GM18907 (cell line): Measurements from ENCODE around the gene NEDD4L.

Experiments used
- ATAC-seq: cut with Tn5 transposase; IDR thresholded peaks from one replicate; pipeline ENCODE4 v1.9.1; 2021; ENCODE audit warnings: mild to moderate bottlenecking, moderate library complexity; ENCODE audit not compliant: unreplicated experiment

Gene NEDD4L

DNA sequence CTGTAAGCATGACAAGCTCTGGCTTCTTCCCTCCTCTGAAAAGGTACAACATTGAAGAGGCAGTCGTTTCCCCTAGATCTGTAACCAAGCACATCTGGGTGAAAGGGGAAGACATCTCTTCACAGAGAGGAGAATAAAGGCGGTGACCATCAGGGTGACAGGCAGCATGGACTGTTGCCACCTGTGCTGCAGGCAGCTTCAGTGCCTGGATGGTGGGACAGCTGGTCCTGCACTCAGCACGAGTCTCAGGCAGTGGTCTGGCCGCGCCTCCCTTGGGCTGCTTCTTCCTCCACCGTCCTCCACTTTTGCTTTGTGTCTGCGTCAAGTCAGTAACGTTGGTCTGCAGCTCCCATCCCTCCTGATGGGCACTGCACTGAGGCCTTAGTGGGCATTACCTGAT lies 264.4 kb downstream of the NEDD4L start:
- no peak for ATAC-seq

DNA sequence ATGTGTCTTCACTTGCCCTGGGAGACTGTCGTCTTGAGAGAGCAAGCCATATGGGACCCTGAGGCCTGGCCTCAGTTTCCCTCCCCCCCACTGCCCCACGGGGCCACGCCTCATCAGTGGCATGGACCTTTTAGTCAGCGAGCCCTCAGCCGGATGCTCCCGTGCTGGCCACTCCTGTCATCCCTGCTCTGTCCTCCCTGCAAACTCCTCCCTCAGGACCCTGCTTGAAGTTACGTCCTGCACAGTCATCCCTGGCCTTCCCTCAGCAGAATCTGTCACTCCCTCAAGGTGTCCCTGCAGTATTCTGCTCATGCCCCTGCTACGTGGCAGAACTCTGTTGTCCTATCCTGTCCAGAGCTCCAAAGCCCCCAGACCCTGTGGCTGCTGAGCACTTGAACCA lies 265.1 kb downstream of the NEDD4L start:
- no peak for ATAC-seq

- ATAC-seq = no peak
Measured at GRCh38 chr18:58309610-58310239, 265.7 kb downstream of the NEDD4L start.

- ATAC-seq = peak; percentile 53
Measured at GRCh38 chr18:58310517-58310916, 266.5 kb downstream of the NEDD4L start.

DNA sequence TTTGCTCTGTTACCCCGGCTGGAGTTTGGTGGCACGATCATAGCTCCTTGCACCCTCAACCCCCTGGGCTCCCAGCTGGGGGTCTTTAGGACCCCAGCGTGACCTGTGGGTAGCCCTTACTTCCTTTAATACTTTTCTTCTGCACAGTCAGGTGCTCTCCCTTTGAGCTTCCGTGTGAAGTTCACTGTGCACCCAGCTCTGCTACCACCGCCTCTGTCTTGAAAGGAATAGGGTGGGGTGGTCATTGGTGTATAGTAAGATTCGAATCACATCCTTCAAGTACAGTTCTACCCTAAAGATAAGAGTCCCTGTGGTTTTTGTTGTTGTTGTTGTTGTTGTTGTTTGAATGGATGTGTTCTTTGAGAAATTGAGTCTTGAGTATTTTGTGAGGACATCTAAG lies 267.4 kb downstream of the NEDD4L start:
- no peak for ATAC-seq

- no peak for ATAC-seq
Measured at GRCh38 chr18:58313491-58314032, 269.5 kb downstream of the NEDD4L start.

- ATAC-seq = no peak
Measured at GRCh38 chr18:58314284-58314683, 270.3 kb downstream of the NEDD4L start.

DNA sequence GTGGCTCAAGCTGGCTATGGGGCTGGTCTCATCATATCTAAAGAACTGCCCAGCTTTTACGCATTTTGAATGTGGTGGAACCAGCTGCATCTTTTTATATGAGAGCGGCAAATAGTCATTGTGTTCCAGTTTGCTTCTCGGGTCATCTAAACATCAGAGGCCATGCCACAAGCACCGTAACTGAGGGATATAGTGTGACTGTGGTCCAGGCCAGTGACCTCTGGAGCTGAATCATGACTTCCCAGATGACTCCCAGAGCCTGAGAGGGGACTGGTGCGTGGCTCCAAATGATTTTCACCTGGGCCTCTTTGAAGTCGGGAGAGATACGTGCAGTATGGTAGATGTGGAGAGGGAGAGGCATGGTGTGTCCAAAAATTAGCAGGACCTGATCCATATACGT lies 271.0 kb downstream of the NEDD4L start:
- ATAC-seq = no peak

- no peak for ATAC-seq
Measured at GRCh38 chr18:58315739-58316215, 271.8 kb downstream of the NEDD4L start.

GRCh38 chr18:58316396-58317342 lies 272.6 kb downstream of the NEDD4L start:
- ATAC-seq = no peak

GRCh38 chr18:58319719-58320118 lies 275.7 kb downstream of the NEDD4L start:
- ATAC-seq = no peak

DNA sequence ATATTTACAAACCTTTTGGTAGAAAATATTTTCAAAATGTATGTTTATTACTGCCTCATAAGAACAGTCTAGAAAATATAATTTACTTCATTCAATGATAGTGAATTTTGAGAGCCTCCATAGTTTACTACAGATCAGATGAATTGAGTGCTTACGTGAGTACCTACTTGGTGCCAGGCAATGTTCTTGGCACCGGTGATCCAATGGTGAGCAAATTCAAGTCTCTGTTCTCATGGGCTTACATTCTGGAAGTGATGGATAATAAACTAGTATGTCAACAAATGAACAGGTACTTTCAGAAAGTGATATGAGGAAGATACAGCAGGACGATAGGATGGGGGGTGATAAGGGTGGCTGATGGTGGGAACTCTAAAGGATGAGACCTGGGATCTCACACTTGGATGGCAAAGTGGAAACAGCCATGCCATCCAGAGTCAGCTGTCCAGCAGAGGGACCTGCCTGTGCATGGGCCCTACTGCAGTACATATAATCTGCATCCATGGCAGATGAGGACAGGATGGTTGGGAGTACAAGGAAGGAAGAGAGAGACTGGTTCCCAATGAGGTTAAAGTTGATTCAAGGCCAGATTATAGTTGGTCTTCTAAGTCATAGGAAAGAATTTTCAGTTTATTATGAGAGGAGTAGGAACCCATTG lies 277.0 kb downstream of the NEDD4L start:
- ATAC-seq = no peak

DNA sequence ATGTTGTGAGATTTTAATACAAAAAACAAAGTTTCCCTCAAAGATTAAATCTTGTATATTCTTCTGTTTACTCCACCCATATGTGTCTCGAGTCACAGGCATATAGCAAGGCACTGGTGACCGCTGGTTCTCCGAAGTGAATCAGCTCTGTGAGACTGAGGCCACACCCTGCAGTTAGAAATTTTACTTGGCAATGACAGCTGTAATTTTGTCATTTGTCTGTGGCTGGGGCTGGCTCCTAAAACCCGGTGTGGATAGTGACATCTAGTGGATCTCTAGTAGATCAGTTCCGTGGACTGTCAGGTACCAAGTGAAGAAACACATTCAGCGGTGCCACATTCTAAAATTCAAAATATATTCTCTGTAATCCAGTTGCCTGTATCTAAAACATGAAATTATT lies 278.0 kb downstream of the NEDD4L start:
- ATAC-seq = peak; percentile 65

- ATAC-seq = no peak
Measured at GRCh38 chr18:58322464-58322863, 278.4 kb downstream of the NEDD4L start.

- ATAC-seq = no peak
Measured at GRCh38 chr18:58323866-58324762, 280.1 kb downstream of the NEDD4L start.

GRCh38 chr18:58324824-58325480 lies 280.9 kb downstream of the NEDD4L start:
- ATAC-seq = no peak

DNA sequence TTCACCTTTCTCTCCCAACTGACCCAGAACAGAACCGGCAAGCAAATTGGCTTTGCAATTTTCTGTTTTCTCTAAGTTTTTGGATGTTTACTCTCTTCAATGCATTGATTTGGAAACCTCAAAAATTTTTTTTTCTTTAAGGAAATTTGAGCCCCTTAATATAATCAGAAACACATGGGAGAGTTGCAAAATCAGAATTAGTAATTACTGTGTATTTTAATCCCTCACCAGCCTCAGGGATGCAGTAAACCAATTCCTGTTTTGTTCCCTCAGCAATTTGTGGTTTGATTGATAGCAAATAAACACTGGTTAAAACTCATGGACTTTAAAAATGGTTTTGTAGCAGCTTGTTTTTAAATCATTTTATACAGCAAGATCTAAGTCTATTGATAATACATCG lies 281.5 kb downstream of the NEDD4L start:
- no peak for ATAC-seq

DNA sequence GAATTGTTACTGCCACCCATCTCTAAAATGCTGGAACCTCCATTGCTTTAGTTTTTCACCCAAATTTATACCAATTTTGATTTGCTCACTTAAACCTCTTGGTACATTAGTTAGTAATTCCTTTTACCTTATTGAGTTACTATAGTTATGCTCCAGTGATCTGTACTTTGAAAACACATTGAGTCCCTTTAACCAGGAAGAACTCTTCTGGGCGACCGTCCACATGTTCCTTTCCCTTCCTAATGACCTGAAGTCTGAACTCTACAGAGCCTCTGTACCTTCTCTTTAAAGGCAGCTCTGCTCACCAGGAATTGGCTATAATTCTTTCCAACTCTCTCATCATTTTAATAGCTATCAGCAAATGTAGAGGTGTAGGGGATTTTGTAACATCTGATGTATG lies 290.0 kb downstream of the NEDD4L start:
- no peak for ATAC-seq

DNA sequence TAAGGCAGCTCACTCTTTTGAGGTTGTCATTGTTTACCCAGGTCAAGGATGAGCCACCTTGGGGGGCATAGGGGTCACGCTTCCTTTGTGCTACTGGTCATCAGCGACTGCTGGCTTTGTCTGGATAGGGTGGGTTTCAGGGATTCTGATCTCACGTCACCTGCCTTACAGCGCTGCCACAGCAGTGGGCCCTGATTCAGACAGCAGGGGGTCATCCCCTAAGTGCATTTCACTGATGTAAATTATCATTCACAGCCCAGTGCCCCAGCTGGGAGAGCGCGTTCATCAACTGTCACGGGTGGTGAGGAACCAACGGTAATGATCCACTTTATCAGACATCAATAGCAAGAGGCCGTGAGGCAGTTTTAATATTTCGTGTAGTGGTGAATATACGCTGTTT lies 291.2 kb downstream of the NEDD4L start:
- ATAC-seq = no peak

DNA sequence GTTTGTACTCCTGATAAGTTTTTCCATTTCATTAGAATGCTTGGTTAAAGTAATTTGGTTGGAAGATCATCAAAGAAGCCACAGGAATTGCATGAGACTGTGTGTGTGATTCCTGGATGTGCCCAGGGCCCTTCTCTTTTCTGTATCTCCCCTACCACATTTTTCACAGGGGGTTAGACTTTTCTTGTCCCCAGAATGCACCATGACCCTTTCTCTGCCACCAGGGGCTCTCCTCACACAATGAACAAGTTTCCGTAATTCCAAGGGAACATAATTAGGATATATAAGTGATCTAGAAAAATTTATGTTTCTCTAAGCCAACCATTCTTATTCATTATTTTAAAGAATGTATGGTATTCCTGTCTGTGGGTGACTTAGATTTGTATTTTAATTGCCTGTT lies 291.8 kb downstream of the NEDD4L start:
- no peak for ATAC-seq
